ENCODE data around the gene MAP3K1. TPM values are rescaled to one million over a fixed set of nuclear protein-coding genes. Genes with fewer than 3 reads are reported as not detected.
"Not testable (repeated sequence)": the region's sequence is repeated elsewhere in the genome, so short reads cannot be mapped to it uniquely, and the experiment has no call there.

Gene MAP3K1
- total RNA-seq, 1 donor from 2014 or later: 26.3 TPM

DNA sequence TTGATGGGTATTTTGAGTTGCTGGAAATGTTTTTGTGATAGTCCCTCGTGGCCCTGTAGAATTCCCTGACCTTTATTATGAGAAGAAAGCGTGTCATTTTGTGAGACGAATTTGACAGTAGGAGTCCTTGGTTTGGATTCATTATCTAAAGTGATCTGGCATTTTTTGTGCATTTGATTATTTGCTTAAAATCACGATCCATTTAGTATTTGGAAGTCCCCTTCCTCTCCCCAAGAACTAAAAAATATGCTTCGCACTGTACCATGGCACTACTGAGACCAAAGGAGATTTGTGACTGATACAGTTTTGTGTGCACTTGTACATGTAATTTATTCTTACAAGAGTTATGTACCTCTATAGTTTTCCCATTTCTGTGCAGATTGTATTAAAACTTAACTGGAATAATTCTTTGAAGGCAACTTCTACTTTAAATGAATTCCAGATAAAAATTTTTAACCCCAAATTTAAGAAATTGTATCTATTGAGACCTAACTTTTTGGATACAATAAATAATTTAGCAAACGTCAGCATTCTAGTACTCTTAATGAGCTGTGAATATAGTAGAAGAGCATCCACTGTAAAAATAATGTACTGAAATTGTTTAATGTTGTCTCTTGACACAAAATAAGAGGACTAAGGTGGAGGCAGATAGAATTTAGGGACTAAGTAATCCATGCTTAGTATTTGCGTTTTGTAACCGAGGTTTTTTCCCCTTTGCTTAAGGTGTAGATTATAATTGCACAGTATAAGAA is 2.1 kb downstream of the MAP3K1 start:
- H3K27me3 Mint-ChIP-seq (ENCODE audit: low read depth): peaks cover 26% of the 10 kb centered on the region
- H3K27ac Mint-ChIP-seq (ENCODE audit: unreplicated experiment): no peak overlapping the region
- H3K9me3 Mint-ChIP-seq: no peaks in the 10 kb centered on the region
- no peak for TF ChIP-seq CTCF (conservative IDR thresholded peaks at IDR 0.05)
- H3K4me1 Mint-ChIP-seq: peaks cover 41% of the 10 kb centered on the region
- peak overlapping the region; percentile 90 for H3K4me3 Mint-ChIP-seq
- H3K36me3 Mint-ChIP-seq (ENCODE audit: low read depth): no peaks in the 10 kb centered on the region
- DNase-seq (ENCODE audit: low read depth, low spot score): no peak

GRCh38 chr5:56818450-56819037 is 3.2 kb downstream of the MAP3K1 start:
- Mint-ChIP-seq H3K4me3 (peak overlapping the region; percentile 69), H3K9me3 (no peaks in the 10 kb centered on the region), H3K27me3 (ENCODE audit: low read depth) (peaks cover 15% of the 10 kb centered on the region), H3K27ac (ENCODE audit: unreplicated experiment) (no peak overlapping the region), H3K4me1 (peaks cover 52% of the 10 kb centered on the region), H3K36me3 (ENCODE audit: low read depth) (no peaks in the 10 kb centered on the region)
- no peak for DNase-seq (ENCODE audit: low read depth, low spot score)
- peak; percentile 46 for TF ChIP-seq CTCF (conservative IDR thresholded peaks at IDR 0.05)

DNA sequence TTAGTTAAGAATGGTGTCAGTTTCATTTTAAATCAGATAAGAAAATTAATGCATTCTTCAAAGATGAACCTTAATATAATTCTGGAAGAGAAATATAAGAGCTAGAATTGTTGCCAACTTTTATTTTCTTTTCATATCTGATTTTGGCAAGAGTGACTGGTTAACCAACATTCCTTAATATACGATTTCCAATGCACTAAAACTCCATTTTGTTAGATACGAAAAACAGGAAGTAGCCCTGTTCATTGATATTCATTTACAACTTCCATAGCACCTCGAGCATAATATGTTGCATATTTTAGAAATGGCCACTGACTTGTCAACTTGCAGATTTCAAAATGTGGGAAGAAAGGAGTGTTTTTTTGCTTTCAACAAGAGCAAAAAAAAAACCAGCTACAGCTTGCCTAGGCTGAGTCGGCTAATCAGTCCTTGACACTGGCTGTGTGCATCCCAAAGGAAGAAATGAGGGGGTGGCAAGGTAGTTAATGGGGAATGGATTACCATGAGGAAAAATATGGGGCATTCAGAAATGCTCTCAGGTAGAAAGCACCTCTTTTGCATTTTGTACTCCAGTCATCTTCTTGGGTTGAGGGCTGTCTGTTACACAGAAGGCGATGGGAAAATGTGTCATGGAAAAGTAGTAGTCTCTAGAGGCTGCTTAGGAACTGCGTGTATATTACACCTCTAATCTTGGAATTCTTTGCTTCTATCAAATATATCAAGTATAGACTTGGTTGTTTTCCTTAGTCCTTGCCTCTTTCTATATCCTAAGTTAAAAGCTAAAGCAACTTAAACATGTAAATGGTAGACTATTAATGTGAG is 3.9 kb downstream of the MAP3K1 start:
- peaks cover 8% of the 10 kb centered on the region for H3K27me3 Mint-ChIP-seq (ENCODE audit: low read depth)
- no peaks in the 10 kb centered on the region for H3K9me3 Mint-ChIP-seq
- DNase-seq (ENCODE audit: low read depth, low spot score): no peak
- peaks cover 49% of the 10 kb centered on the region for H3K4me1 Mint-ChIP-seq
- H3K4me3 Mint-ChIP-seq: peak overlapping the region; percentile 69
- no peak overlapping the region for H3K27ac Mint-ChIP-seq (ENCODE audit: unreplicated experiment)
- H3K36me3 Mint-ChIP-seq (ENCODE audit: low read depth): peaks cover 2% of the 10 kb centered on the region
- no peak for TF ChIP-seq CTCF (conservative IDR thresholded peaks at IDR 0.05)

DNA sequence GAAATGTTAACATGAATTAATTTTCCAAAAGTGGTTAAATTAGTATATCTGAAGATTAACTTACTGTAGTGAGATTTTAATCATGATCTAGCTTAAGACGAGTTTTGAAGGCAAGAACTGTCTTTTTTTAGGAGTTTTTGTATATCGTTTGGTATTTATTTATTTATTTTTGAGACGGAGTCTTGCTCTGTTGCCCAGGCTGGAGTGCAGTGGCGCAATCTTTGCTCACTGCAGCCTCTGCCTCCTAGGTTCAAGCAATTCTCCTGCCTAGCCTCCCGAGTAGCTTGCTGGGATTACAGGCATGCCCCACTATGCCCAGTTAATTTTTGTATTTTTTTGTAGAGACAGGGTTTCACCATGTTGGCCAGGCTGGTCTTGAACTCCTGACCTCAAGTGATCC is 6.5 kb downstream of the MAP3K1 start:
- DNase-seq (ENCODE audit: low read depth, low spot score); H3K27me3 Mint-ChIP-seq (ENCODE audit: low read depth); H3K4me3 Mint-ChIP-seq; H3K36me3 Mint-ChIP-seq (ENCODE audit: low read depth); H3K9me3 Mint-ChIP-seq; H3K27ac Mint-ChIP-seq (ENCODE audit: unreplicated experiment): not testable (repeated sequence)
- H3K4me1 Mint-ChIP-seq: peaks cover 59% of the 10 kb centered on the region

DNA sequence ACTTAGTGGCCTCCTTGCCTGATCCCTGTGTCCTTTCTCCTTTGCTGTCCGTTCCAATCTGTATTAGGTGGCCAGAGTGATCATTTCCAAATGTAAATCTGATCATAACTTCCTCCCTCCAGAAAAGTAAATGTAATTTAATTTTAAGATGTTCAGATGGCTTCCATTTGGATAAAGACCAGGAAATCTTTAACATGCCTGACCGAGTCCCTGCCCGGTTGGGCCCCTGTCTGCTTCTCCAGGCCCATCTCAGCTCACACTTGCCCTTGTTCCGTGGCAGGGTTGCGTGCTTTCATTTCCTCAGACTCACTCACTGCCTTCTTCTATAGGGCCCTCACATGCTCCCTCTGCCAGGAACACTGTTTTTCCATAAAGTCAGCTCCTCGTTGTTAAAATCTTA is 7.6 kb downstream of the MAP3K1 start:
- peak overlapping the region; percentile 3 for H3K27ac Mint-ChIP-seq (ENCODE audit: unreplicated experiment)

More for the DNA sequence above, 7.6 kb downstream of the MAP3K1 start:
- no peaks in the 10 kb centered on the region for H3K9me3 Mint-ChIP-seq
- H3K36me3 Mint-ChIP-seq (ENCODE audit: low read depth): peaks cover 2% of the 10 kb centered on the region
- H3K4me1 Mint-ChIP-seq: peaks cover 53% of the 10 kb centered on the region
- no peak for TF ChIP-seq CTCF (conservative IDR thresholded peaks at IDR 0.05)
- H3K4me3 Mint-ChIP-seq: peak overlapping the region; percentile 4
- H3K27me3 Mint-ChIP-seq (ENCODE audit: low read depth): no peaks in the 10 kb centered on the region
- DNase-seq (ENCODE audit: low read depth, low spot score): no peak

All from neural crest cell (in vitro differentiated cells).